OCI-LY3 (cell line): ENCODE data around the gene CD151.

ENCODE experiments used
- CTCF ChIP-seq: fragments of 200-600, 300-600 bp; sonication (generic); IDR thresholded peaks from 2 replicates; pipeline ENCODE4 v1.5.1; 2014; ENCODE audit warnings: antibody characterized with exemption, low read length, low read depth
- EZH2phosphoT487 ChIP-seq: fragments of 200-600 bp; shearing (Covaris generic); IDR thresholded peaks from 2 replicates; pipeline ENCODE4 v1.6.1; 2018; ENCODE audit warnings: antibody characterized with exemption, mixed run types, low read depth

GRCh38 chr11:861105-861479, 28.3 kb downstream of the CD151 start:
- TF ChIP-seq CTCF = no peak
- TF ChIP-seq EZH2phosphoT487 = no peak
